K562 (cell line): ENCODE measurements around the gene LMAN2L. TPM values are rescaled to one million over a fixed set of nuclear protein-coding genes. Genes with fewer than 3 reads are reported as not detected.

Experiments
- ATAC-seq: fragments of 200-7000 bp; cut with Tn5 transposase; 3 replicates; pipeline ENCODE4 v1.9.1; 2020; ENCODE audit warnings: moderate library complexity
- BruUV-seq: library from RNA; stranded (reverse); fragments of 400-500 nt; replicated peaks from 2 replicates; lab custom pipeline; 2021; lab: Mats Ljungman, UMichigan
- CTCF ChIA-PET: fragments of 300-600 bp; formaldehyde crosslinking; extraction: SDS; loops from one replicate; lab custom pipeline; 2021; ENCODE audit warnings: low intra/inter-chr PET ratio; lab: Yijun Ruan, JAX
- POLR2A ChIA-PET: fragments of 300-600, 350-650 bp; sonication (Branson Sonifier 250); formaldehyde crosslinking; extraction: SDS; loops from one replicate; lab custom pipeline; 2021; ENCODE audit warnings: antibody characterized with exemption, inconsistent platforms; lab: Yijun Ruan, JAX
- DNase-seq, 4 experiments: peaks; one replicate each; pipeline versions ENCODE4 v3.0.0 to v3.0.0-alpha.2; 2011 to 2018; ENCODE audit warnings: low spot score in 3 of 4, mixed read lengths in 3 of 4; ENCODE audit errors: extremely low read depth in 1 of 4
- FAIRE-seq: peaks from 2 replicates; lab custom pipeline; 2011; peaks lifted over from hg19 to GRCh38; lab: Jason Lieb, UNC
- H2AFZ ChIP-seq: 2 replicates; pipeline ENCODE4 v1.6.0; 2011; ENCODE audit warnings: low read depth, low read length, control low read depth, inconsistent platforms
- H3K27ac ChIP-seq: fragments of 200-600 bp; 3 replicates; pipeline ENCODE4 v1.8.0; 2011; ENCODE audit warnings: low read depth, mild to moderate bottlenecking, control low read depth, inconsistent platforms, low read length, moderate library complexity, mixed read lengths; ENCODE audit errors: extremely low read depth
- H3K27me3 ChIP-seq, 2 experiments: fragments of 300-600 bp in 1 of 2; 2 replicates in 1 of 2; 3 replicates in 1 of 2; pipeline versions ENCODE4 v1.6.0 to v1.8.0; 2011; ENCODE audit warnings: inconsistent platforms in 2 of 2, low read length in 2 of 2, mild to moderate bottlenecking in 1 of 2, mixed read lengths in 1 of 2, moderate library complexity in 1 of 2; ENCODE audit not compliant: control insufficient read depth in 2 of 2, insufficient read depth in 2 of 2
- H3K36me3 ChIP-seq: fragments of 300-600 bp; 3 replicates; pipeline ENCODE4 v1.8.0; 2011; ENCODE audit warnings: mild to moderate bottlenecking, low read length, inconsistent platforms; ENCODE audit not compliant: control insufficient read depth, insufficient read depth
- H3K4me1 ChIP-seq, 2 experiments: fragments of 200-600 bp in 1 of 2; replicated peaks in 1 of 2; 2 replicates in 1 of 2; 3 replicates in 1 of 2; pipeline versions ENCODE4 v1.5.1 to v1.8.0; 2011; ENCODE audit warnings: inconsistent platforms in 2 of 2, low read length in 2 of 2, mild to moderate bottlenecking in 1 of 2, mixed read lengths in 1 of 2, moderate library complexity in 1 of 2; ENCODE audit not compliant: control insufficient read depth in 2 of 2, insufficient read depth in 2 of 2
- H3K4me2 ChIP-seq: 2 replicates; pipeline ENCODE4 v1.6.1; 2011; ENCODE audit warnings: low read length, control low read depth, inconsistent platforms, mixed read lengths; ENCODE audit not compliant: insufficient read depth
- H3K4me3 ChIP-seq: fragments of 200-600 bp; sonication (generic), shearing (Covaris generic); 2 replicates; pipeline ENCODE4 v1.5.1; 2016; ENCODE audit warnings: control low read depth, inconsistent platforms
- H3K79me2 ChIP-seq: fragments of 200-600 bp; 3 replicates; pipeline ENCODE4 v1.8.0; 2011; ENCODE audit warnings: low read length, inconsistent platforms; ENCODE audit not compliant: control insufficient read depth, insufficient read depth
- H3K9ac ChIP-seq, 2 experiments: 2 replicates each; pipeline versions ENCODE4 v1.6.0 to v1.6.1; 2011; ENCODE audit warnings: low read depth in 2 of 2, low read length in 2 of 2, control low read depth in 1 of 2, inconsistent platforms in 1 of 2, mild to moderate bottlenecking in 1 of 2, mixed read lengths in 1 of 2; ENCODE audit not compliant: insufficient read depth in 1 of 2
- H3K9me1 ChIP-seq: one replicate; pipeline ENCODE4 v1.6.0; 2011; ENCODE audit warnings: inconsistent platforms, mild to moderate bottlenecking, low read length, moderate library complexity; ENCODE audit not compliant: control insufficient read depth, insufficient read depth
- H3K9me3 ChIP-seq: replicated peaks from 2 replicates; pipeline ENCODE4 v1.5.1; 2011; ENCODE audit warnings: low read depth, low read length, inconsistent platforms; ENCODE audit not compliant: control insufficient read depth, insufficient read depth
- H4K20me1 ChIP-seq: replicated peaks from 2 replicates; pipeline ENCODE4 v1.6.1; 2011; ENCODE audit warnings: low read length, inconsistent platforms, mixed read lengths; ENCODE audit not compliant: control insufficient read depth, insufficient read depth
- CBFA2T3 ChIP-seq: fragments of 450-650 bp; IDR thresholded peaks from 2 replicates; pipeline ENCODE4 v1.6.1; 2017
- CCAR2 ChIP-seq: fragments of 200-400 bp; formaldehyde crosslinking; IDR thresholded peaks from 2 replicates; pipeline ENCODE4 v1.6.1; 2017; ENCODE audit warnings: mild to moderate bottlenecking, low read depth, low read length
- HINFP ChIP-seq: fragments of 450-650 bp; conservative IDR thresholded peaks from 2 replicates; pipeline ENCODE4 v1.6.1; 2016; ENCODE audit warnings: missing genetic modification characterization, low read depth, mild to moderate bottlenecking, control low read depth, missing compliant biosample characterization
- KAT2B ChIP-seq: IDR thresholded peaks from one replicate; pipeline ENCODE4 v1.6.1; 2012; ENCODE audit warnings: low read depth, mild to moderate bottlenecking, control low read depth, inconsistent platforms, low read length, moderate library complexity
- MEF2A ChIP-seq: IDR thresholded peaks from 2 replicates; pipeline ENCODE4 v1.6.1; 2011; ENCODE audit warnings: low read depth, mild to moderate bottlenecking, low read length, moderate library complexity; ENCODE audit not compliant: control insufficient read depth
- NCOA2 ChIP-seq, 2 experiments: fragments of 450-650 bp; IDR thresholded peaks; 2 replicates each; pipeline ENCODE4 v1.6.1; 2018; ENCODE audit warnings: mild to moderate bottlenecking in 2 of 2, moderate library complexity in 1 of 2; ENCODE audit not compliant: partially characterized antibody in 2 of 2
- NFXL1 ChIP-seq: fragments of 450-650 bp; formaldehyde crosslinking; IDR thresholded peaks from 2 replicates; pipeline ENCODE4 v1.4.0; 2021; ENCODE audit warnings: mild to moderate bottlenecking
- PHB2 ChIP-seq: fragments of 450-650 bp; IDR thresholded peaks from 2 replicates; pipeline ENCODE4 v1.6.1; 2017; ENCODE audit warnings: low read depth
- TSC22D4 ChIP-seq: fragments of 450-650 bp; IDR thresholded peaks from 2 replicates; pipeline ENCODE4 v1.6.1; 2016; ENCODE audit warnings: missing genetic modification characterization, missing biosample characterization, control low read depth
- ZBTB49 ChIP-seq: sonication (generic); formaldehyde crosslinking; IDR thresholded peaks from 2 replicates; pipeline ENCODE4 v1.8.0; 2022; ENCODE audit warnings: missing genetic modification reagents, mild to moderate bottlenecking, borderline replicate concordance
- ZNF212 ChIP-seq: fragments of 450-650 bp; formaldehyde crosslinking; IDR thresholded peaks from 2 replicates; pipeline ENCODE4 v1.4.0; 2020; ENCODE audit warnings: mild to moderate bottlenecking
- ZNF717 ChIP-seq: fragments of 250-450 bp; sonication (Bioruptor Pico); IDR thresholded peaks from 2 replicates; pipeline ENCODE4 v1.5.0; 2021
- WGBS: fragments of 100-300 bp; shearing (Covaris generic); methylation state at CpG from one replicate; pipeline ENCODE4 v1.1.6; 2016; ENCODE audit warnings: low coverage, mixed read lengths; ENCODE audit not compliant: insufficient coverage; ENCODE audit errors: missing lambda C conversion rate; 5-methylcytosine and 5-hydroxymethylcytosine counted together
- in situ Hi-C: fragments of 300-500 bp; cut with MboI; formaldehyde crosslinking; loops from 4 replicates; pipeline ENCODE4 v1.15.0; 2018; ENCODE audit warnings: inconsistent platforms, mixed read lengths
- intact Hi-C: fragments of 100-400 bp; cut with micrococcal nuclease; formaldehyde crosslinking; loops from 2 replicates; pipeline ENCODE4 v1.14.2; 2022
- polyA plus RNA-seq, 8 experiments: library from polyadenylated mRNA; depleted of rRNA in 4 of 8; stranded (reverse) in 5 of 8; unstranded in 3 of 8; fragments of >200 nt; fragmentation: Nextera tagmentation in 2 of 8; fragmentation: Illumina TruSeq in 1 of 8; extraction: Ambion mirVana in 2 of 8; extraction: Trizol in 1 of 8; gene quantifications; 2 replicates each; pipeline versions ENCODE4 v1.2.1 to v1.2.3, GENCODE V29; 2011 to 2014; ENCODE audit warnings: inconsistent platforms in 1 of 8, missing spikeins in 1 of 8
- total RNA-seq, 7 experiments: library from RNA; depleted of rRNA in 6 of 7; stranded (reverse); fragments of >200 nt in 6 of 7; fragmentation: Illumina TruSeq in 2 of 7; extraction: Trizol in 2 of 7; gene quantifications; 2 replicates each; pipeline versions ENCODE4 v1.2.1 to v1.2.3, GENCODE V29; 2011 to 2021; ENCODE audit warnings: low replicate concordance in 1 of 7

LMAN2L gene
- total and polyA plus RNA-seq, 9 of the 15 experiments (the other 6 are each of a cell fraction or from before 2014, with no cell fraction given): 7.2 to 37.7 (median 12.5) TPM

GRCh38 chr2:96701636-96702035, 38.2 kb downstream of the LMAN2L start:
- peaks cover 5% of the 10 kb centered on the region; the same call in 1 of the 2 replicates for H4K20me1 ChIP-seq
- ATAC-seq (no peak), FAIRE-seq (no peak), DNase-seq (no peak)
- H3K9me1 ChIP-seq: peaks cover 6% of the 10 kb centered on the region
- no peaks in the 10 kb centered on the region for H3K79me2 ChIP-seq
- in situ Hi-C loops (no loop called here), intact Hi-C loops (no loop called here)
- H3K4me1 ChIP-seq: no peaks in the 10 kb centered on the region
- no peak overlapping the region for H2AFZ ChIP-seq
- H3K27ac ChIP-seq: no peak overlapping the region
- no peak overlapping the region for H3K4me2 ChIP-seq
- 0 out of 4 replicates have a peak overlapping the region, but pooled peaks of 1 of the 2 experiments have one; percentile 55 for H3K9ac ChIP-seq
- no TSS peak for BruUV-seq
- WGBS: 33% methylated on average over 6 of the region's 6 CpGs
- H3K36me3 ChIP-seq: peaks cover 9% of the 10 kb centered on the region; the same call in 2 of the 3 replicates
- CTCF ChIA-PET: no interaction called here
- POLR2A ChIA-PET: interaction anchor here (0.5 to 1.6 kb wide), 2 partner anchors 10 to 12 kb away, joined by 3 to 4 read pairs; no protein-coding TSS in a partner anchor
- no peaks in the 10 kb centered on the region for H3K9me3 ChIP-seq
- H3K4me3 ChIP-seq: no peak overlapping the region
- H3K27me3 ChIP-seq: 0 out of 5 replicates have a peak, but pooled peaks cover 0 to 13% of the 10 kb centered on the region in 2 experiments
- TF ChIP-seq ZBTB49 (CRISPR knock-in tag) (no peak), ZNF717 (CRISPR knock-in tag) (no peak), HINFP (tag) (no peak), KAT2B (no peak), ZNF212 (CRISPR knock-in tag) (no peak), TSC22D4 (no peak), NCOA2 (IDR thresholded peaks at IDR 0.05; ENCODE audit: partially characterized antibody in 2 of 2) (no peak), CCAR2 (no peak), MEF2A (no peak), PHB2 (no peak), CBFA2T3 (no peak), NFXL1 (CRISPR knock-in tag) (no peak)
